Osteocyte (in vitro differentiated cells): ENCODE measurements around the gene COL6A1. TPM values are rescaled to one million over a fixed set of nuclear protein-coding genes. Genes with fewer than 3 reads are reported as not detected.
"Not testable (repeated sequence)": the region's sequence is repeated elsewhere in the genome, so short reads cannot be mapped to it uniquely, and the experiment has no call there.

Experiments used
- DNase-seq: peaks from one replicate; pipeline ENCODE4 v3.0.0; 2021; ENCODE audit warnings: mixed read lengths; ENCODE audit not compliant: unreplicated experiment; ENCODE audit errors: extremely low spot score
- H3K27ac Mint-ChIP-seq: one replicate; pipeline ENCODE4 v1.8.0; 2021; ENCODE audit warnings: mild to moderate bottlenecking, mixed read lengths; ENCODE audit not compliant: unreplicated experiment
- H3K27me3 Mint-ChIP-seq: one replicate; pipeline ENCODE4 v1.8.0; 2021; ENCODE audit warnings: mixed read lengths; ENCODE audit not compliant: unreplicated experiment
- H3K36me3 Mint-ChIP-seq: one replicate; pipeline ENCODE4 v1.8.0; 2021; ENCODE audit warnings: mixed read lengths; ENCODE audit not compliant: unreplicated experiment
- H3K4me1 Mint-ChIP-seq: one replicate; pipeline ENCODE4 v1.8.0; 2021; ENCODE audit warnings: mixed read lengths; ENCODE audit not compliant: unreplicated experiment
- H3K4me3 Mint-ChIP-seq: one replicate; pipeline ENCODE4 v1.8.0; 2021; ENCODE audit warnings: mild to moderate bottlenecking, moderate library complexity, mixed read lengths; ENCODE audit not compliant: unreplicated experiment
- H3K9me3 Mint-ChIP-seq: one replicate; pipeline ENCODE4 v1.8.0; 2021; ENCODE audit warnings: mixed read lengths; ENCODE audit not compliant: unreplicated experiment
- total RNA-seq: library from RNA; stranded (reverse); gene quantifications from 2 replicates; pipeline ENCODE4 v1.2.1, GENCODE V29; 2021
- TF ChIP-seq, protein P1 (sequence below): fragments of 200-600 bp; sonication (generic); IDR thresholded peaks from 2 replicates; pipeline ENCODE4 v1.5.0; 2021; ENCODE audit warnings: antibody characterized with exemption, mild to moderate bottlenecking, moderate library complexity

Gene COL6A1
- total RNA-seq, 1 donor from 2014 or later, result 1,503 TPM

- H3K27ac Mint-ChIP-seq, result peak overlapping the region; percentile 97
Measured at GRCh38 chr21:45973475-45974072, 8.0 kb upstream of the COL6A1 start.

GRCh38 chr21:45974073-45975019 is 7.2 kb upstream of the COL6A1 start:
- Mint-ChIP-seq H3K4me3 (peak overlapping the region; percentile 68), H3K27me3 (no peaks in the 10 kb centered on the region), H3K27ac (peak overlapping the region; percentile 97), H3K4me1 (peaks cover 70% of the 10 kb centered on the region), H3K36me3 (no peaks in the 10 kb centered on the region), H3K9me3 (no peaks in the 10 kb centered on the region)
- TF ChIP-seq, protein P1, sequence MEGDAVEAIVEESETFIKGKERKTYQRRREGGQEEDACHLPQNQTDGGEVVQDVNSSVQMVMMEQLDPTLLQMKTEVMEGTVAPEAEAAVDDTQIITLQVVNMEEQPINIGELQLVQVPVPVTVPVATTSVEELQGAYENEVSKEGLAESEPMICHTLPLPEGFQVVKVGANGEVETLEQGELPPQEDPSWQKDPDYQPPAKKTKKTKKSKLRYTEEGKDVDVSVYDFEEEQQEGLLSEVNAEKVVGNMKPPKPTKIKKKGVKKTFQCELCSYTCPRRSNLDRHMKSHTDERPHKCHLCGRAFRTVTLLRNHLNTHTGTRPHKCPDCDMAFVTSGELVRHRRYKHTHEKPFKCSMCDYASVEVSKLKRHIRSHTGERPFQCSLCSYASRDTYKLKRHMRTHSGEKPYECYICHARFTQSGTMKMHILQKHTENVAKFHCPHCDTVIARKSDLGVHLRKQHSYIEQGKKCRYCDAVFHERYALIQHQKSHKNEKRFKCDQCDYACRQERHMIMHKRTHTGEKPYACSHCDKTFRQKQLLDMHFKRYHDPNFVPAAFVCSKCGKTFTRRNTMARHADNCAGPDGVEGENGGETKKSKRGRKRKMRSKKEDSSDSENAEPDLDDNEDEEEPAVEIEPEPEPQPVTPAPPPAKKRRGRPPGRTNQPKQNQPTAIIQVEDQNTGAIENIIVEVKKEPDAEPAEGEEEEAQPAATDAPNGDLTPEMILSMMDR, result no peak
- peak; percentile 88 for DNase-seq

More at GRCh38 chr21:45973475-45974072, 8.0 kb upstream of the COL6A1 start:
- peaks cover 66% of the 10 kb centered on the region for H3K4me1 Mint-ChIP-seq
- no peaks in the 10 kb centered on the region for H3K36me3 Mint-ChIP-seq
- H3K4me3 Mint-ChIP-seq, result peak overlapping the region; percentile 68
- no peaks in the 10 kb centered on the region for H3K9me3 Mint-ChIP-seq
- no peaks in the 10 kb centered on the region for H3K27me3 Mint-ChIP-seq
- no peak for DNase-seq
- TF ChIP-seq, protein P1, result peak; percentile 80

DNA sequence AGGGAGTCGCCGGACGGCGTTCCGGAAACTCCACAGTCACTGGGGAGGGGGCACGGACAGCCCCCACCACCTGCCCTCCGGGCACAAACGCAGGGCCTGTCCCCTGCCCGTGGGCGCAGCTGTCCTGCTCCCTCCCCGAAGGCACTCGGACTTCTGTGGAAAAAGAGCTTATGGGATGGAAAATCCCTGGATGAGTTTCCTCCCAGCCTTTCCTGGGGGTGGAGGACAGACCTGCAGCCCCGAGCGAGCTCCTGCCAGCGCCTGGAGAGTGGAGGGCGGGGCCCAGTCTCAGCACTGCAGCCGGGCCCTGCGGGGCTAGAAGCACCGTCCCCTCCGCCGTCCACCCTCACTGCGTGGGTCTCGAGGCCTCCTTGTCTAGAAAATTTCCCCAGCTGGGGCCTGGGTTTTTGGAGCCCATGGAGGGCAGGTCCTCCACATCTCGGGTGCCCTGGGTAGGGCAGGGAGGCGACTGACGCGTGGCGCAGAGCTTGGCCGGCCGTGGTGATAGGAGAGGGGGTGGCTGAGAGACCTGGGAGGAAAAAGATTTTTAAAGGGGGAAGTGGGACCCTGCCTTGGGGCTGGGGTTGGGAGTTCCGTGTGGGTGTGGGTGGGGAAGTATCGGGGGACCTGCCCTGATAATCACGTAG is 6.4 kb upstream of the COL6A1 start:
- Mint-ChIP-seq H3K27ac (peak overlapping the region; percentile 97), H3K36me3 (no peaks in the 10 kb centered on the region), H3K4me1 (peaks cover 63% of the 10 kb centered on the region), H3K4me3 (peak overlapping the region; percentile 50), H3K27me3 (no peaks in the 10 kb centered on the region), H3K9me3 (no peaks in the 10 kb centered on the region)
- TF ChIP-seq, protein P1, result no peak
- no peak for DNase-seq

DNA sequence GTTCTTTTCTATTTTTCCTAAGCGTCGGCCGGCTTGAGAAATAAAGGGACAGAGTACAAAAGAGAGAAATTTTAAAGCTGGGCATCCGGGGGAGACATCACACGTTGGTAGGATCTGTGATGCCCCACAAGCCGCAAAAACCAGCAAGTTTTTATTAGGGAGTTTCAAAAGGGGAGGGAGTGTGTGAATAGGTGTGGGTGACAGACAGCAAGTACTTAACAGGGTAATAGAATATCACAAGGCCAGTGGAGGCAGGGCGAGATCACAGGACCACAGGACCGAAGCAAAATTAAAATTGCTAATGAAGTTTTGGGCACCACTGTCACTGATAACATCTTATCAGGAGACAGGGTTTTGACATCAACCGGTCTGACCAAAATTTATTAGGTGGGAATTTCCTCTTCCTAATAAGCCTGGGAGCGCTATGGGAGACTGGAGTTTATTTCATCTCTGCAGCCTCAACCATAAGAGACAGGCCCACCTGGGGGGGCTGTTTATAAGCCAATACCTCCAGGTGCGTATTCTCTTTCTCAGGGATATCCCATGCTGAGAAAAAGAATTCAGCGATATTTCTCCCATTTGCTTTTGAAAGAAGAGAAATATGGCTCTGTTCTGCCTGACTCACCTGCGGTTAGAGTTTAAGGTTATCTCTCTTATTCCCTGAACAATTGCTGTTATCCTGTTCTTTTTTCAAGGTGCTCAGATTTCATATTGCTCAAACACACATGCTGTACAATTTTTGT is 5.7 kb upstream of the COL6A1 start:
- H3K4me3 Mint-ChIP-seq, H3K9me3 Mint-ChIP-seq, H3K27me3 Mint-ChIP-seq, H3K36me3 Mint-ChIP-seq, DNase-seq: not testable (repeated sequence)
- Mint-ChIP-seq H3K27ac (peak overlapping the region; percentile 97), H3K4me1 (peaks cover 59% of the 10 kb centered on the region)

DNA sequence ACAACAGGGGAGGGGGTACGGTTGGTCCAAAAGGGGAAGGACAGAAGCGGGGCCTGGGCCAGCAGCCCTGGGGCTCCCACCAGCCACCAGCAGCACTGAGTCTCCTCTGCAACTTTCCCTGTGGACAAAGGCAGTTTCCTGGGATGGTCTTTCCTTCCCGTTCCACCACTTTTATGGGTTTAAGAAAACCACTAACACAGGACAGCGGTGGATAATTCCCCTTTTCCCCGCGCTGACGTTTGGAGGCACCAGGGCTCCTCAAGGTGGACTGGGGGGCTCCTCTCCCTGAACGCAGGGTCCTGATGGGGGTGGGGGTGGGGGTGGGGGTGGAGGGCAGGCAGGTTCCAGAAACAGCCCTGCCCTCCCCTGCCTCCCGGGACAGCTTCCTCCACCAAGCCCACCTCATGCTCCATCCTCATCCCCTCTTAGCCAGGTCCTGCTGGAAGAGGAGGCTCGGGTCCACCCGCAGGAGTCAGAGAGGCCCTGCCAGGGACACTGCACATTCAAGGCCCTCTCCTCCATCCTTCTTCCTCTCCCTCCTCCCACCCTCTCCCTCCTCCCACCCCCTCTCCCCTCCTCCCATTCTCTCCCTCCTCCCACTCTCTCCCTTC is 4.8 kb upstream of the COL6A1 start:
- Mint-ChIP-seq H3K4me1 (peaks cover 51% of the 10 kb centered on the region), H3K9me3 (no peaks in the 10 kb centered on the region), H3K4me3 (no peak overlapping the region), H3K36me3 (no peaks in the 10 kb centered on the region), H3K27me3 (no peaks in the 10 kb centered on the region), H3K27ac (peak overlapping the region; percentile 97)
- no peak for DNase-seq
- TF ChIP-seq, protein P1, result no peak
